DOHH2 (cell line): ENCODE data around the gene BRCA1.
"Not testable (repeated sequence)": the region's sequence is repeated elsewhere in the genome, so short reads cannot be mapped to it uniquely, and the experiment has no call there.

ENCODE experiments used
- H3F3A ChIP-seq: fragments of 200-600 bp; sonication (generic), shearing (Covaris generic); 2 replicates; pipeline ENCODE4 v1.6.0; 2016; ENCODE audit warnings: antibody characterized with exemption, mild to moderate bottlenecking; ENCODE audit not compliant: control insufficient read depth, insufficient read depth
- H3K27ac ChIP-seq: fragments of 200-600 bp; sonication (generic); 2 replicates; pipeline ENCODE4 v1.5.1; 2014; ENCODE audit warnings: low read depth, mild to moderate bottlenecking, low read length, moderate library complexity
- H3K27me3 ChIP-seq: fragments of 200-600 bp; sonication (generic); 2 replicates; pipeline ENCODE4 v1.6.1; 2014; ENCODE audit warnings: mild to moderate bottlenecking, low read length, mixed read lengths; ENCODE audit not compliant: control insufficient read depth
- H3K36me3 ChIP-seq: fragments of 200-600 bp; sonication (generic); 2 replicates; pipeline ENCODE4 v1.6.1; 2014; ENCODE audit warnings: mild to moderate bottlenecking, low read length, moderate library complexity, mixed read lengths; ENCODE audit not compliant: control insufficient read depth
- H3K4me1 ChIP-seq: fragments of 200-600 bp; sonication (generic); 2 replicates; pipeline ENCODE4 v1.6.1; 2014; ENCODE audit warnings: mild to moderate bottlenecking, low read length, mixed read lengths; ENCODE audit not compliant: control insufficient read depth
- H3K4me2 ChIP-seq: fragments of 200-600 bp; sonication (generic); 2 replicates; pipeline ENCODE4 v1.6.0; 2014; ENCODE audit warnings: mild to moderate bottlenecking, low read length, moderate library complexity
- H3K4me3 ChIP-seq: fragments of 200-600 bp; sonication (generic); 2 replicates; pipeline ENCODE4 v1.5.1; 2014; ENCODE audit warnings: mild to moderate bottlenecking, low read length, mixed read lengths
- H3K79me2 ChIP-seq: fragments of 200-600 bp; sonication (generic); 2 replicates; pipeline ENCODE4 v1.6.1; 2014; ENCODE audit warnings: mild to moderate bottlenecking, low read length, mixed read lengths; ENCODE audit not compliant: control insufficient read depth
- H3K9me2 ChIP-seq: fragments of 200-600 bp; sonication (generic); replicated peaks from 2 replicates; pipeline ENCODE4 v1.6.1; 2014; ENCODE audit warnings: mild to moderate bottlenecking, low read length, mixed read lengths; ENCODE audit not compliant: control insufficient read depth
- H3K9me3 ChIP-seq: fragments of 200-600 bp; sonication (generic); 2 replicates; pipeline ENCODE4 v1.6.1; 2014; ENCODE audit warnings: antibody characterized with exemption, low read length, mixed read lengths; ENCODE audit not compliant: control insufficient read depth, insufficient read depth
- H4K20me1 ChIP-seq: fragments of 200-600 bp; sonication (generic); 2 replicates; pipeline ENCODE4 v1.6.0; 2014; ENCODE audit warnings: low read depth, mild to moderate bottlenecking, antibody characterized with exemption, low read length, moderate library complexity; ENCODE audit not compliant: control insufficient read depth, insufficient read depth
- CTCF ChIP-seq: fragments of 200-600 bp; sonication (generic); IDR thresholded peaks from one replicate; pipeline ENCODE4 v1.5.1; 2014; ENCODE audit warnings: antibody characterized with exemption, mild to moderate bottlenecking, low read depth, low read length; ENCODE audit not compliant: poor library complexity, severe bottlenecking
- EZH2phosphoT487 ChIP-seq: fragments of 200-600 bp; sonication (generic); IDR thresholded peaks from 2 replicates; pipeline ENCODE4 v1.6.1; 2017; ENCODE audit warnings: borderline replicate concordance, mild to moderate bottlenecking, antibody characterized with exemption, low read length, moderate library complexity, mixed read lengths

Gene BRCA1

GRCh38 chr17:43062984-43063638, 62.1 kb downstream of the BRCA1 start:
- TF ChIP-seq CTCF, result no peak
- TF ChIP-seq EZH2phosphoT487, result no peak
- Histone ChIP-seq H3K36me3 (peaks cover 82% of the 10 kb centered on the region), H3K4me1 (no peaks in the 10 kb centered on the region), H3K79me2 (no peaks in the 10 kb centered on the region), H3K27me3 (no peaks in the 10 kb centered on the region), H3F3A (no peaks in the 10 kb centered on the region), H4K20me1 (no peaks in the 10 kb centered on the region), H3K9me3 (no peaks in the 10 kb centered on the region), H3K27ac (no peak overlapping the region), H3K4me3 (no peak overlapping the region), H3K4me2 (no peak overlapping the region), H3K9me2 (no peaks in the 10 kb centered on the region)

- no peaks in the 10 kb centered on the region for H3K9me2 ChIP-seq
- no peaks in the 10 kb centered on the region for H3F3A ChIP-seq
- H3K27me3 ChIP-seq, result no peaks in the 10 kb centered on the region
- no peaks in the 10 kb centered on the region for H3K79me2 ChIP-seq
- H3K27ac ChIP-seq, result no peak overlapping the region
- H3K9me3 ChIP-seq, result no peaks in the 10 kb centered on the region
- TF ChIP-seq CTCF (no peak), EZH2phosphoT487 (no peak)
- no peaks in the 10 kb centered on the region for H4K20me1 ChIP-seq
- no peak overlapping the region for H3K4me3 ChIP-seq
- H3K36me3 ChIP-seq, result peaks cover 74% of the 10 kb centered on the region
- no peak overlapping the region for H3K4me2 ChIP-seq
- no peaks in the 10 kb centered on the region for H3K4me1 ChIP-seq
Measured at GRCh38 chr17:43056051-43056450, 69.1 kb downstream of the BRCA1 start.

- not testable (repeated sequence) for H3K4me3 ChIP-seq, H3K27ac ChIP-seq, H4K20me1 ChIP-seq, H3K79me2 ChIP-seq, H3K4me1 ChIP-seq, H3K9me2 ChIP-seq, H3K4me2 ChIP-seq, H3K9me3 ChIP-seq, H3F3A ChIP-seq, H3K27me3 ChIP-seq
- H3K36me3 ChIP-seq, result peaks cover 73% of the 10 kb centered on the region
Measured at GRCh38 chr17:43053008-43053407, 72.2 kb downstream of the BRCA1 start.

GRCh38 chr17:43051969-43052368, 73.2 kb downstream of the BRCA1 start:
- no peaks in the 10 kb centered on the region for H3K79me2 ChIP-seq
- no peaks in the 10 kb centered on the region for H3K4me1 ChIP-seq
- no peaks in the 10 kb centered on the region for H3K9me2 ChIP-seq
- no peaks in the 10 kb centered on the region for H4K20me1 ChIP-seq
- no peaks in the 10 kb centered on the region for H3K27me3 ChIP-seq
- no peak overlapping the region for H3K4me3 ChIP-seq
- H3K36me3 ChIP-seq, result peaks cover 79% of the 10 kb centered on the region
- H3K27ac ChIP-seq, result no peak overlapping the region
- H3K9me3 ChIP-seq, result no peaks in the 10 kb centered on the region
- H3K4me2 ChIP-seq, result no peak overlapping the region
- no peak for TF ChIP-seq CTCF
- TF ChIP-seq EZH2phosphoT487, result no peak
- H3F3A ChIP-seq, result no peaks in the 10 kb centered on the region
